Activated CD4-positive, alpha-beta T cell treated with anti-CD3 and anti-CD28 coated beads, Interleukin-10, Interleukin-2, amounts not matched to agents 100 ng/mL and 50 ng/mL, durations not matched to agents 16 hours and 8 hours (primary cell): ENCODE data around the gene PHEX.
A peak's percentile ranks its signal among the peaks of the same experiment; 100 is the strongest.

ENCODE experiments used
- DNase-seq: peaks from one replicate; pipeline ENCODE4 v3.0.0-alpha.2; 2020

Gene PHEX

GRCh38 chrX:22041907-22042530 lies 9.9 kb downstream of the PHEX start:
- DNase-seq: no peak

- no peak for DNase-seq
These were observed 11.7 kb downstream of the PHEX start for GRCh38 chrX:22043872-22044271.

- no peak for DNase-seq
These were observed 15.3 kb downstream of the PHEX start for GRCh38 chrX:22047468-22047867.

GRCh38 chrX:22053481-22053880 lies 21.4 kb downstream of the PHEX start:
- DNase-seq: no peak

- DNase-seq: no peak
These were observed 24.1 kb downstream of the PHEX start for GRCh38 chrX:22056235-22056634.

- no peak for DNase-seq
These were observed 25.5 kb downstream of the PHEX start for GRCh38 chrX:22057667-22058066.

GRCh38 chrX:22059775-22060174 lies 27.6 kb downstream of the PHEX start:
- DNase-seq: no peak

GRCh38 chrX:22060415-22061280 lies 28.5 kb downstream of the PHEX start:
- peak; percentile 62 for DNase-seq

- DNase-seq: peak; percentile 52
These were observed 31.2 kb downstream of the PHEX start for GRCh38 chrX:22063284-22063683.

- DNase-seq: no peak
These were observed 37.5 kb downstream of the PHEX start for GRCh38 chrX:22069586-22069985.

- no peak for DNase-seq
These were observed 41.8 kb downstream of the PHEX start for GRCh38 chrX:22073928-22074327.

- DNase-seq: peak; percentile 26
These were observed 46.0 kb downstream of the PHEX start for GRCh38 chrX:22078117-22078516.

- DNase-seq: peak; percentile 57
These were observed 49.5 kb downstream of the PHEX start for GRCh38 chrX:22081475-22082092.

- DNase-seq: no peak
These were observed 53.9 kb downstream of the PHEX start for GRCh38 chrX:22086003-22086402.

GRCh38 chrX:22087011-22087557 lies 55.0 kb downstream of the PHEX start:
- no peak for DNase-seq

- no peak for DNase-seq
These were observed 56.2 kb downstream of the PHEX start for GRCh38 chrX:22088326-22088725.

- DNase-seq: no peak
These were observed 58.1 kb downstream of the PHEX start for GRCh38 chrX:22090181-22090580.

- no peak for DNase-seq
These were observed 61.4 kb downstream of the PHEX start for GRCh38 chrX:22093550-22093949.

GRCh38 chrX:22095286-22095685 lies 63.2 kb downstream of the PHEX start:
- DNase-seq: no peak

- no peak for DNase-seq
These were observed 63.7 kb downstream of the PHEX start for GRCh38 chrX:22095856-22096255.

- DNase-seq: no peak
These were observed 65.0 kb downstream of the PHEX start for GRCh38 chrX:22097012-22097694.

GRCh38 chrX:22105231-22105630 lies 73.1 kb downstream of the PHEX start:
- DNase-seq: no peak

GRCh38 chrX:22105971-22106370 lies 73.8 kb downstream of the PHEX start:
- DNase-seq: no peak
